HepG2 (cell line): ENCODE results near the gene NACC2. TPM values are rescaled to one million over a fixed set of nuclear protein-coding genes. Genes with fewer than 3 reads are reported as not detected.
A peak's percentile ranks its signal among the peaks of the same experiment; 100 is the strongest.

Experiments
- AGO2 ChIP-seq: fragments of 200-400 bp; formaldehyde crosslinking; optimal IDR thresholded peaks from 2 replicates; pipeline ENCODE3; 2017; ENCODE audit warnings: mild to moderate bottlenecking, low read depth, low read length, moderate library complexity
- DR1 ChIP-seq: sonication (generic); formaldehyde crosslinking; IDR thresholded peaks from 2 replicates; pipeline ENCODE4 v1.8.0; 2021; ENCODE audit warnings: mild to moderate bottlenecking, missing genetic modification reagents, inconsistent platforms
- HNRNPK ChIP-seq: fragments of 200-400 bp; formaldehyde crosslinking; IDR thresholded peaks from 2 replicates; pipeline ENCODE4 v1.6.1; 2018; ENCODE audit warnings: low read length, low read depth, moderate library complexity, mild to moderate bottlenecking; ENCODE audit not compliant: poor library complexity, severe bottlenecking
- ISX ChIP-seq: sonication (generic); formaldehyde crosslinking; conservative IDR thresholded peaks from 2 replicates; pipeline ENCODE4 v1.5.0; 2020; ENCODE audit warnings: missing genetic modification reagents
- NFIB ChIP-seq: sonication (generic); formaldehyde crosslinking; IDR thresholded peaks from 2 replicates; pipeline ENCODE4 v1.9.0; 2021; ENCODE audit warnings: missing genetic modification reagents, mild to moderate bottlenecking, borderline replicate concordance
- NR1H2 ChIP-seq: sonication (generic); formaldehyde crosslinking; IDR thresholded peaks from 2 replicates; pipeline ENCODE4 v1.8.1; 2022; ENCODE audit warnings: low read depth, missing genetic modification reagents, borderline replicate concordance
- RAD21 ChIP-seq: fragments of 450-650 bp; formaldehyde crosslinking; IDR thresholded peaks from 2 replicates; pipeline ENCODE4 v1.5.0; 2020; ENCODE audit warnings: mild to moderate bottlenecking
- RXRB ChIP-seq: IDR thresholded peaks from 2 replicates; pipeline ENCODE4 v1.6.1; 2016; ENCODE audit warnings: borderline replicate concordance, missing genetic modification reagents, missing compliant biosample characterization
- TBX3 ChIP-seq: fragments of 450-650 bp; IDR thresholded peaks from 2 replicates; pipeline ENCODE4 v1.6.1; 2017; ENCODE audit warnings: antibody characterized with exemption, mild to moderate bottlenecking, inconsistent platforms, borderline replicate concordance
- U2AF2 ChIP-seq: fragments of 200-400 bp; formaldehyde crosslinking; IDR thresholded peaks from 2 replicates; pipeline ENCODE4 v1.6.1; 2017; ENCODE audit warnings: low read depth, mild to moderate bottlenecking, low read length
- ZBTB21 ChIP-seq: sonication (generic); formaldehyde crosslinking; IDR thresholded peaks from 2 replicates; pipeline ENCODE4 v1.4.0; 2020; ENCODE audit warnings: missing genetic modification reagents
- ZNF33A ChIP-seq: sonication (generic); formaldehyde crosslinking; IDR thresholded peaks from 2 replicates; pipeline ENCODE4 v1.5.1; 2020; ENCODE audit warnings: missing genetic modification reagents, mild to moderate bottlenecking, moderate library complexity, borderline replicate concordance
- ZNF468 ChIP-seq: sonication (generic); formaldehyde crosslinking; IDR thresholded peaks from 2 replicates; pipeline ENCODE4 v1.8.0; 2022; ENCODE audit warnings: mild to moderate bottlenecking, moderate library complexity, missing genetic modification reagents
- ZNF484 ChIP-seq: sonication (generic); formaldehyde crosslinking; IDR thresholded peaks from 2 replicates; pipeline ENCODE4 v1.5.1; 2020; ENCODE audit warnings: mild to moderate bottlenecking, low read depth, missing genetic modification reagents, borderline replicate concordance
- ZNF605 ChIP-seq: sonication (generic); formaldehyde crosslinking; IDR thresholded peaks from 2 replicates; pipeline ENCODE4 v1.8.0; 2022; ENCODE audit warnings: mild to moderate bottlenecking, missing genetic modification reagents
- ZNF616 ChIP-seq: sonication (generic); formaldehyde crosslinking; IDR thresholded peaks from 2 replicates; pipeline ENCODE4 v1.5.0; 2020; ENCODE audit warnings: low read depth, mild to moderate bottlenecking, missing genetic modification reagents
- ZNF660 ChIP-seq: sonication (generic); formaldehyde crosslinking; IDR thresholded peaks from 2 replicates; pipeline ENCODE4 v1.5.1; 2020; ENCODE audit warnings: mild to moderate bottlenecking, low read depth, missing genetic modification reagents, borderline replicate concordance
- ZNF703 ChIP-seq: sonication (generic); formaldehyde crosslinking; IDR thresholded peaks from 2 replicates; pipeline ENCODE4 v1.5.1; 2020; ENCODE audit warnings: missing genetic modification reagents, mild to moderate bottlenecking, moderate library complexity, borderline replicate concordance
- ZSCAN9 ChIP-seq: IDR thresholded peaks from 2 replicates; pipeline ENCODE4 v1.6.1; 2016; ENCODE audit warnings: borderline replicate concordance
- polyA plus RNA-seq, 8 experiments: library from polyadenylated mRNA; depleted of rRNA in 3 of 8; stranded (reverse) in 7 of 8; unstranded in 1 of 8; fragments of >200 nt; fragmentation: Illumina TruSeq in 4 of 8; extraction: Trizol in 4 of 8; gene quantifications; 2 replicates each; pipeline versions ENCODE4 v1.2.1 to v1.2.3, GENCODE V29; 2011 to 2016; ENCODE audit warnings: low read depth in 4 of 8, missing spikeins in 1 of 8, mixed read lengths in 1 of 8; ENCODE audit not compliant: insufficient read depth in 1 of 8
- total RNA-seq, 5 experiments: library from RNA; depleted of rRNA; stranded (reverse); fragments of >200 nt; fragmentation: Illumina TruSeq; extraction: Trizol; gene quantifications; 2 replicates each; pipeline ENCODE4 v1.2.3, GENCODE V29; 2016; ENCODE audit warnings: low read depth in 1 of 5
- TF ChIP-seq, protein P1 (sequence below): sonication (generic); formaldehyde crosslinking; IDR thresholded peaks from 2 replicates; pipeline ENCODE4 v1.5.1; 2020; ENCODE audit warnings: mild to moderate bottlenecking, missing genetic modification reagents
- TF ChIP-seq, protein P2 (sequence below): sonication (generic); formaldehyde crosslinking; conservative IDR thresholded peaks from 2 replicates; pipeline ENCODE4 v1.8.1; 2023; ENCODE audit warnings: missing genetic modification reagents
- TF ChIP-seq, protein P3 (sequence below): sonication (generic); formaldehyde crosslinking; IDR thresholded peaks from 2 replicates; pipeline ENCODE4 v1.4.0; 2020; ENCODE audit warnings: missing genetic modification reagents
- TF ChIP-seq, protein P4 (sequence below): IDR thresholded peaks from 2 replicates; pipeline ENCODE4 v1.6.1; 2016; ENCODE audit warnings: low read depth

The NACC2 gene
- total and polyA plus RNA-seq, 2 of the 13 experiments (the other 11 are each of a cell fraction or from before 2014, with no cell fraction given): 5.9 to 12.3 TPM

DNA sequence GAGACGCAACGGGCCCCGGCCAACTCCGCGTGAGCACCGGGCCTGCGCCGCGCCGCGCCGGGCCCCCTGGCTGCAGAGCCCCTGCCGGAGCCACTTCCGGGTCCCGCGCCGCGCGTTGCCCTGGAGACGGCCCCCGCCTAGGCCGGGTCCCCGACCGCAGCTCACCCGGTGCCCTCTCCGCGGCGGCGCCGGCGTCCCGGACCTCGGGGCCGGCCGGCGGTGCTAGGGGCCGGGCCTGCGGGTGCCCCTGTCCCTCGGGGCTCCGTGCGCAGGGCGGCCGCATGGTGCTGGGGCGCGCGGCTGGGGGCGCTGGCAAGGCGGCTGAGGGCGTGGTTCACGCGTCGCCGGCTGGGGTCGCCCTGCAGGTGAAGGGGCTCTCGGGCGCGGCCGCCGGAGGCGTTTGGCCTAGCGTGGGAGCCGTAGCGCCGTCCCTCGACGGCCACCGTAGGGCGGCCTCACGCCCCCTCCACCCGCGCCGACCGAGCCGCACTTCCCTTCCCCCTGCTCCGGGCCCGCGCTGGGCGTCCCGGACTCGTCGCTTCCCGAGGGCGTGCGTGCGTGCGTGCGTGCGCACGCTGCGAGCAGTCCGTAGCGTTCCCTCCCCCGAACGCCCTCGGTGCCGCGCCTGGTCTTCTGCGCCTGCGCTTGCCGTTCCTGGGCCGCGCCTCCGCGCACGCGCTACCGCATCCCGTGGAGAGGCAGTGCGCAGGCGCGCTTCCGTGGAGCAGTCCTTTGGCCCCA, 23.4 kb upstream of the NACC2 start, which contains the start of gene TMEM250 (continued):
- TF ChIP-seq ZNF616: no peak
- TF ChIP-seq U2AF2: no peak
- peak; percentile 62 for TF ChIP-seq DR1 (CRISPR knock-in tag)
- 0 out of 2 replicates have a peak, but pooled peaks have one; percentile 46 for TF ChIP-seq RXRB (CRISPR knock-in tag)
- TF ChIP-seq ZNF33A (CRISPR knock-in tag): no peak
- no peak for TF ChIP-seq ZBTB21 (CRISPR knock-in tag)
- TF ChIP-seq, protein P1, sequence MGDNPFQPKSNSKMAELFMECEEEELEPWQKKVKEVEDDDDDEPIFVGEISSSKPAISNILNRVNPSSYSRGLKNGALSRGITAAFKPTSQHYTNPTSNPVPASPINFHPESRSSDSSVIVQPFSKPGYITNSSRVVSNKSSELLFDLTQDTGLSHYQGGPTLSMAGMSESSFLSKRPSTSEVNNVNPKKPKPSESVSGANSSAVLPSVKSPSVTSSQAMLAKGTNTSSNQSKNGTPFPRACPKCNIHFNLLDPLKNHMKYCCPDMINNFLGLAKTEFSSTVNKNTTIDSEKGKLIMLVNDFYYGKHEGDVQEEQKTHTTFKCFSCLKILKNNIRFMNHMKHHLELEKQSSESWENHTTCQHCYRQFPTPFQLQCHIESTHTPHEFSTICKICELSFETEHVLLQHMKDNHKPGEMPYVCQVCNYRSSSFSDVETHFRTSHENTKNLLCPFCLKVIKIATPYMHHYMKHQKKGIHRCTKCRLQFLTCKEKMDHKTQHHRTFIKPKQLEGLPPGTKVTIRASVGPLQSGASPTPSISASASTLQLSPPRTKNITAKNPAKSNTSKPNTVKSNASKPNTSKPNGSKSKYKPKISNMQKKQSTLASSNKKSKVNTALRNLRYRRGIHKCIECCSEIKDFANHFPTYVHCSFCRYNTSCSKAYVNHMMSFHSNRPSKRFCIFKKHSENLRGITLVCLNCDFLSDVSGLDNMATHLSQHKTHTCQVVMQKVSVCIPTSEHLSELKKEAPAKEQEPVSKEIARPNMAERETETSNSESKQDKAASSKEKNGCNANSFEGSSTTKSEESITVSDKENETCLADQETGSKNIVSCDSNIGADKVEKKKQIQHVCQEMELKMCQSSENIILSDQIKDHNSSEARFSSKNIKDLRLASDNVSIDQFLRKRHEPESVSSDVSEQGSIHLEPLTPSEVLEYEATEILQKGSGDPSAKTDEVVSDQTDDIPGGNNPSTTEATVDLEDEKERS (CRISPR knock-in tag): no peak
- TF ChIP-seq, protein P2, sequence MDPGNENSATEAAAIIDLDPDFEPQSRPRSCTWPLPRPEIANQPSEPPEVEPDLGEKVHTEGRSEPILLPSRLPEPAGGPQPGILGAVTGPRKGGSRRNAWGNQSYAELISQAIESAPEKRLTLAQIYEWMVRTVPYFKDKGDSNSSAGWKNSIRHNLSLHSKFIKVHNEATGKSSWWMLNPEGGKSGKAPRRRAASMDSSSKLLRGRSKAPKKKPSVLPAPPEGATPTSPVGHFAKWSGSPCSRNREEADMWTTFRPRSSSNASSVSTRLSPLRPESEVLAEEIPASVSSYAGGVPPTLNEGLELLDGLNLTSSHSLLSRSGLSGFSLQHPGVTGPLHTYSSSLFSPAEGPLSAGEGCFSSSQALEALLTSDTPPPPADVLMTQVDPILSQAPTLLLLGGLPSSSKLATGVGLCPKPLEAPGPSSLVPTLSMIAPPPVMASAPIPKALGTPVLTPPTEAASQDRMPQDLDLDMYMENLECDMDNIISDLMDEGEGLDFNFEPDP: no peak
- TF ChIP-seq ZSCAN9 (CRISPR knock-in tag): 0 out of 2 replicates have a peak, but pooled peaks have one; percentile 64
- TF ChIP-seq ZNF484 (CRISPR knock-in tag): no peak
- no peak for TF ChIP-seq ZNF703 (CRISPR knock-in tag)
- TF ChIP-seq ZNF468: no peak; the same call in 1 of the 2 replicates
- TF ChIP-seq NR1H2 (CRISPR knock-in tag): no peak
- TF ChIP-seq HNRNPK: peak; percentile 58
- no peak for TF ChIP-seq AGO2
- no peak for TF ChIP-seq ZNF660
- peak; percentile 53; the same call in 1 of the 2 replicates for TF ChIP-seq RAD21
- TF ChIP-seq, protein P3, sequence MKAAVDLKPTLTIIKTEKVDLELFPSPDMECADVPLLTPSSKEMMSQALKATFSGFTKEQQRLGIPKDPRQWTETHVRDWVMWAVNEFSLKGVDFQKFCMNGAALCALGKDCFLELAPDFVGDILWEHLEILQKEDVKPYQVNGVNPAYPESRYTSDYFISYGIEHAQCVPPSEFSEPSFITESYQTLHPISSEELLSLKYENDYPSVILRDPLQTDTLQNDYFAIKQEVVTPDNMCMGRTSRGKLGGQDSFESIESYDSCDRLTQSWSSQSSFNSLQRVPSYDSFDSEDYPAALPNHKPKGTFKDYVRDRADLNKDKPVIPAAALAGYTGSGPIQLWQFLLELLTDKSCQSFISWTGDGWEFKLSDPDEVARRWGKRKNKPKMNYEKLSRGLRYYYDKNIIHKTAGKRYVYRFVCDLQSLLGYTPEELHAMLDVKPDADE (CRISPR knock-in tag): no peak
- TF ChIP-seq ISX (CRISPR knock-in tag): no peak
- no peak for TF ChIP-seq NFIB (CRISPR knock-in tag)
- TF ChIP-seq ZNF605: peak; percentile 80; the same call in 1 of the 2 replicates
- TF ChIP-seq TBX3: no peak; the same call in 1 of the 2 replicates
- TF ChIP-seq, protein P4, sequence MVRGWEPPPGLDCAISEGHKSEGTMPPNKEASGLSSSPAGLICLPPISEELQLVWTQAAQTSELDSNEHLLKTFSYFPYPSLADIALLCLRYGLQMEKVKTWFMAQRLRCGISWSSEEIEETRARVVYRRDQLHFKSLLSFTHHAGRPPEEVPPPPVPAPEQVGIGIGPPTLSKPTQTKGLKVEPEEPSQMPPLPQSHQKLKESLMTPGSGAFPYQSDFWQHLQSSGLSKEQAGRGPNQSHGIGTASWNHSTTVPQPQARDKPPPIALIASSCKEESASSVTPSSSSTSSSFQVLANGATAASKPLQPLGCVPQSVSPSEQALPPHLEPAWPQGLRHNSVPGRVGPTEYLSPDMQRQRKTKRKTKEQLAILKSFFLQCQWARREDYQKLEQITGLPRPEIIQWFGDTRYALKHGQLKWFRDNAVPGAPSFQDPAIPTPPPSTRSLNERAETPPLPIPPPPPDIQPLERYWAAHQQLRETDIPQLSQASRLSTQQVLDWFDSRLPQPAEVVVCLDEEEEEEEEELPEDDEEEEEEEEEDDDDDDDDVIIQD (CRISPR knock-in tag): no peak
